GM18507 (cell line): ENCODE measurements around the gene GLIS1.

Experiments used
- DNase-seq: peaks from one replicate; pipeline ENCODE4 v3.0.0; 2011; ENCODE audit warnings: low read depth; ENCODE audit not compliant: insufficient read length; ENCODE audit errors: extremely low spot score
- FAIRE-seq: peaks from 2 replicates; lab custom pipeline; 2011; peaks lifted over from hg19 to GRCh38; lab: Jason Lieb, UNC

GLIS1 gene

DNA sequence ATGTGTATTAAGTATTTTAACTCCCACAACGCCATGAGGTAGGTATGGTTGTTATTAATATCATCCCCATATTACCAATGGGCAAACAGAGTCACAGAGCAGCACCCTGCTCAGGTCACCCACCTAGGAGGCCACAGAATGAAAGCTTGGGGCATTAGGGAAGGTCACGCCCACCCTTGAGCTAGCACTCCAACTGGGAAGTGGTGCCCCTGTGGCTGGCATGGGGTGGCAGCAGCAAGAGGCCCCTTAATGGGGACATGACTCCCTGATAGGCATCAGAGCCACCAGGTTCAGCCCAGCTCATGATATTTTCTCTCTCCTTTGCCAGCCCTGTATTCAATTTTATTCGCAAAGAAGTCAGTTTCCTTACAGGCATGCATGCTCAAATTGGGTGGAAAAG lies 189.2 kb downstream of the GLIS1 start:
- DNase-seq = no peak
- FAIRE-seq = no peak

DNA sequence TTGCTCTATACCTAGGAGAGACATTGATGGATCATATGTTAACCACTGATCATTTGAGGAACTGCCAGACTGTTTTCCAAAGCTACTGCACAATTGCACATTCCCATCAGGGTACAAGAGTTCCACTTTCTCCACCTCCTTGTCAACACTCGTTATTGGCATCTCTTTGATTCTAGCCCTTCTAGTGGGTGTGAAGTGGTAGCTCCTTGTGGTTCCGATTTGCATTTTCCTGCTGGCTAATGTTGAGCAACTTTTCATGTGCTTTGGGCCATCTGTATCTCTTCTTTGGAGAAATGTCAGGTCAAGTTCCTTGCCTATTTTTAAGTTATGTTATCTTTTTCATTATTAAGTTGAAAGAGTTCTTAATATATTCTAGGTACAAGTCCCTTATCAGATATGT lies 189.7 kb downstream of the GLIS1 start:
- no peak for FAIRE-seq

GRCh38 chr1:53548031-53548491 lies 190.9 kb downstream of the GLIS1 start:
- DNase-seq = no peak
- FAIRE-seq = no peak

More for the DNA sequence above, 189.7 kb downstream of the GLIS1 start:
- no peak for DNase-seq

DNA sequence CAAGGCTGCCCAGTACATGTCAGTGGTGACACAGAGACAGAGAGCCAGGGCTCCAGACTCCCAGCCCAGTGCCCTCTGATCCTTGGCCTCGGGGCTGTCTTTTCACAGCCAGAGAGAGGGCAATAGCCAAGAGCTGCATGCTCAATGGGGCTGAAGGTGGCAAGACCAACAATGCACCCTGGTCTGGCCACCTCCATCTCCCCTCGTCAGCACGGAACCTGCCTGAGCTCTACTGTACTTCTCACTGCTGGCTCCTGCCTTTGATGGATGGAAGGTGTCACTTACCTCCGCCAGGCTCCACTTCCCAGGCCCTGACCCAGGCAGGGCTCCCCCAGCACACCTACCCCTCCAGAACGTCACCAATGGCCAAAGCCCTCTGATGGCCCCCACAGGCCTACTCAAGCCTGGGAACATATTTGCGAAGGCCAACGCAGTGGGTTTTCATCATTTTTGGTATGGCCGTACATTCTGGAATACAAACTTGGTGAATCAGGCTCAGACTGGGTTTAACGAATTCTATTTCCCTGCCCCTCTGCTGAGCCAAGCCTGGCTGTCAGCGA lies 191.7 kb downstream of the GLIS1 start:
- FAIRE-seq (no peak), DNase-seq (no peak)

GRCh38 chr1:53546409-53547155 lies 192.4 kb downstream of the GLIS1 start:
- no peak for FAIRE-seq
- DNase-seq = no peak

GRCh38 chr1:53545663-53546408 lies 193.1 kb downstream of the GLIS1 start:
- no peak for FAIRE-seq

DNA sequence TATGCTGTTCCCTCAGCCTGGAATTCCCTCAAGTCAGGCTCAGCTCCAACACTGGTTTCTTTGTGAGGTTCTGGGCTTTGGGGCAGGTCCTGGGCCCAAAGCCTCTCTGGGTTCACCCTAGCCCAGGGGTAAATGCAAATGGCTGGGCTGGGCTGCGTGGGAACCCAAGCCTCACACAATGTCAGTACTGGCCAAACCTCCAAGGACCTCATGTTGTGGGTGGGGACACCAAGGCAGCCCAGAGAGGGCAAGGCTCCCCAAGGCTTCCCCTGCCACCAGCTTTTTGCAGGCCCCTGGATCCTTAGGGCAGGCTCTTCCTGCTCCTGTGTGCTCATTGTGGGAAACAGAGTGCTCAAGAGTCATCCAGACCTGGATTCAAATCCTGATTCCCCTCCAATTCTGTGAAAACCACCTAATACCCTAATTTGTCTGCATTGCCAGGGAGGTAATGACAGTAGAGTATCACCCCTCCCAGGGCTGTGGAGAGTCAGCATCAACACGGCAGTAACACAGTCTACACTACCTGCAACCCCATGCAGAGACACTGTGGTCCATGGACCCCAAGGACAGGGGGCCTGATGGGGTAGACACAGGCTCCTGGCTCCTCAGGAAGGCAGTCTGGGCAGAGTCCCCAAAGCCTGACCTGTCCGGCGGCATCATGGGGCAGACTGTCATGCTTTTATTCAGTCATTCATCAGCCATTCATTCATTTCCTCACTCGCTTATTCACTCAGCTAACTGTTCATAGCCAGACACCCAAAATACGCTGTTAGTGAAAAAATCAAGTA lies 194.0 kb downstream of the GLIS1 start:
- FAIRE-seq (no peak), DNase-seq (no peak)

More at GRCh38 chr1:53545663-53546408, 193.1 kb downstream of the GLIS1 start:
- no peak for DNase-seq

- FAIRE-seq (no peak), DNase-seq (no peak)
Measured at GRCh38 chr1:53543778-53544695, 194.9 kb downstream of the GLIS1 start.

DNA sequence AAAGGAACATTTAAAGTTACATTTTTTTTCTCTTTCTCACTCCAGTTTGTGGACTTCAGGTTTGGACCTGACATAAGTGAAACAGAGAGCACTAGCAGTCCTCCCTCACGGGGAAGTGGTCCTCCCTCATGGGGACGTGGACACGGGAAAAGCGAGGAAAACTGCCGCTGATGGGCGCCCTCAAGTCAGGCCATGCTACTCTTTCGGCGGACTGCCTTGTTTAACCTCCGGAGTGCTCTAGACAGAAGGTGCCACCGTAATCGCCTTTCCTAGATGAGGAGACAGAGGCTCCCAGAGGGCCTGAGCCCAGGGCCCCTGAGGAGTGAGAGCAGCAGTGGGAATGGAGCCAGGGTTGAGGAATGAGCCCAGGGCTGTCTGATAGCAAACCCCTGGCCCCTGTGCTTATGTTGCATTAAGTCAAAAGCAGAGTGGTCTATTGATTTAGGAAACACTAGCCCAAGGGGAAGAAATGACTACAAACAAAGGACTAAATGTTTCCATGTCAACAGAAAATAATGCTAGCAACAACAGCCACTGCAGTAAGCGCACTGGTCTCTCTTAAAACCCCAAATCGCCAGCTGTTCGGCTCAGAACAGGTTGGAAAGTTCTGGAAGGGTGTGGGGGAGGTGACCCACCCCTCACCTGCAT lies 195.7 kb downstream of the GLIS1 start:
- FAIRE-seq = no peak
- DNase-seq = no peak

DNA sequence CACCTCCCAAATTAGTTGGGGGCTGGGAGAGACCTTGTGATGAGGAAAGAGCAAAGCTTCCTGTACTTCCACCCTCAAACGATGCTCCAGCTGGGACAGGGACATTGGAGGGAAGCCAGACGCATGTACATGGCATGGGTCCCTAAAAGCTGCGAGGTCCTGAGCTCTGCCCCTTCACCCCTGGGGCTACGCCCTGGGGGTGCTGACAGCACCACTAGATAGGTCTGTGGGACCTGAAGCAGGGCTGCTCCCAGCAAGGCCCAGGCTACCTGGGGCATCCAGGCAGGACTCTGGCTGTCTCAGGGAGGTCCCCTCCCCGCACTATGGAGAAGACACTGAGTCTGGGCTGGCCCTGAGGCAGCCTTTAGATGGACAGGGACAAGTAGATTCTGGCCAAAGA lies 196.4 kb downstream of the GLIS1 start:
- DNase-seq = no peak
- FAIRE-seq = no peak

- FAIRE-seq = no peak
- DNase-seq = no peak
Measured at GRCh38 chr1:53541761-53542550, 197.0 kb downstream of the GLIS1 start.

DNA sequence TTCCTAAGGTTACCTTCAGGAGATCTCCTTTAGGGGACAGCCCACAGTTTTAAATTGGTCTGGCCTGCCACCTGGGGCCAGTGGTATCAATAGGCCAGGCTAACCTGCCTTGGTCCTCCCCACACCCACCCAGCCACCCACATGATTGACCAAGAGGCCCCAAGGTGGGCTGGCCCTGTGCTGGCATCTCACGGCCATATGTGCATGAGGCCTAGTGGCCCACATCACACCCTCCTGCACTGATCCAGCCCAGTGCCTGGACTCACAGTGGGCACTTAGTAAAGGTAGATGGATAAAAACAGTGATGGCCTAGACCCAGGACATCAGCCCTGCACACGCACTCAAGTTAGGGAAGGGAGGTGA lies 197.7 kb downstream of the GLIS1 start:
- DNase-seq = no peak
- FAIRE-seq = no peak

- no peak for FAIRE-seq
Measured at GRCh38 chr1:53540604-53541262, 198.2 kb downstream of the GLIS1 start.

GRCh38 chr1:53539711-53540603 lies 199.0 kb downstream of the GLIS1 start:
- DNase-seq (no peak), FAIRE-seq (no peak)

More at GRCh38 chr1:53540604-53541262, 198.2 kb downstream of the GLIS1 start:
- no peak for DNase-seq

DNA sequence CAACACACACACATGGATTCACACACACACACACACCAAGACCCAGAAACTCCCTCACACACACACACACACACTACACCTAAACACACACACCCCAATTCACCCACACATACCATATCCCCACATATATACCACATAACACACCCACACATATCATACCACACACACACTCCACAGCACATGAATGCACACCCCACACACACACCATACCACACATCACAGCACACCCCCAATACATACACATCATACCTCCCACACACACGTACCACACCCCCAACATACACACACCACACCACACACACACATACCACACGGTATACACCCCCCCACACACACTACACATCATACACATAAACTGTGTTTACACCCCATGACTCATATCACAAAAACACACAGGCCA lies 199.7 kb downstream of the GLIS1 start:
- FAIRE-seq (no peak), DNase-seq (no peak)

GRCh38 chr1:53536606-53537005 lies 202.4 kb downstream of the GLIS1 start:
- DNase-seq = no peak
- FAIRE-seq = no peak
